Endothelial cell of umbilical vein (primary cell): Measurements from ENCODE around the gene ZNF77. TPM values are rescaled to one million over a fixed set of nuclear protein-coding genes. Genes with fewer than 3 reads are reported as not detected.
"Not testable (repeated sequence)": the region's sequence is repeated elsewhere in the genome, so short reads cannot be mapped to it uniquely, and the experiment has no call there.

ENCODE experiments used
- BruUV-seq: library from RNA; stranded (reverse); fragments of 400-500 nt; replicated peaks from 2 replicates; lab custom pipeline; 2021; lab: Mats Ljungman, UMichigan
- CTCF ChIA-PET: fragments of 300-600, 350-600 bp; sonication (Branson Sonifier 250); formaldehyde crosslinking; loops from one replicate; lab custom pipeline; 2021; ENCODE audit warnings: antibody characterized with exemption, inconsistent platforms; lab: Charles Lee
- POLR2A ChIA-PET: fragments of 300-600, 350-600 bp; sonication (Branson Sonifier 250); formaldehyde crosslinking; loops from one replicate; lab custom pipeline; 2021; ENCODE audit warnings: antibody characterized with exemption, inconsistent platforms; lab: Charles Lee
- DNase-seq: peaks from one replicate; pipeline ENCODE4 v3.0.0-alpha.2; 2011; ENCODE audit warnings: low read depth, low spot score
- FAIRE-seq: peaks from 2 replicates; lab custom pipeline; 2011; peaks lifted over from hg19 to GRCh38; lab: Jason Lieb, UNC
- H2AFZ ChIP-seq: 2 replicates; pipeline ENCODE4 v1.6.0; 2012; ENCODE audit warnings: low read depth, low read length, control low read depth, inconsistent platforms
- H3K27ac ChIP-seq: 2 replicates; pipeline ENCODE4 v1.5.1; 2011; ENCODE audit warnings: low read depth, mild to moderate bottlenecking, control low read depth, low read length, moderate library complexity; ENCODE audit not compliant: insufficient read depth
- H3K27me3 ChIP-seq, 2 experiments: 2 replicates each; pipeline versions ENCODE4 v1.6.0 to v1.6.1; 2011; ENCODE audit warnings: low read length in 2 of 2, mixed read lengths in 1 of 2; ENCODE audit not compliant: control insufficient read depth in 2 of 2, insufficient read depth in 2 of 2
- H3K36me3 ChIP-seq, 2 experiments: 2 replicates in 1 of 2; 3 replicates in 1 of 2; pipeline ENCODE4 v1.5.1; 2011; ENCODE audit warnings: low read length in 2 of 2, mild to moderate bottlenecking in 1 of 2, moderate library complexity in 1 of 2; ENCODE audit not compliant: control insufficient read depth in 2 of 2, insufficient read depth in 2 of 2; ENCODE audit errors: extremely low read depth in 1 of 2
- H3K4me1 ChIP-seq: 3 replicates; pipeline ENCODE4 v1.5.1; 2011; ENCODE audit warnings: mild to moderate bottlenecking, low read length; ENCODE audit not compliant: control insufficient read depth, insufficient read depth; ENCODE audit errors: extremely low read depth
- H3K4me2 ChIP-seq: 2 replicates; pipeline ENCODE4 v1.6.1; 2011; ENCODE audit warnings: low read length, control low read depth, mixed read lengths; ENCODE audit not compliant: insufficient read depth
- H3K4me3 ChIP-seq, 3 experiments: fragments of 200-600 bp in 1 of 3; sonication (generic), shearing (Covaris generic) in 1 of 3; replicated peaks in 1 of 3; 2 replicates each; pipeline ENCODE4 v1.5.1; 2011 to 2016; ENCODE audit warnings: control low read depth in 3 of 3, low read length in 3 of 3, mild to moderate bottlenecking in 2 of 3, inconsistent platforms in 1 of 3, low read depth in 1 of 3, moderate library complexity in 1 of 3; ENCODE audit not compliant: insufficient read depth in 1 of 3
- H3K79me2 ChIP-seq: 2 replicates; pipeline ENCODE4 v1.6.0; 2012; ENCODE audit warnings: low read length, inconsistent platforms; ENCODE audit not compliant: control insufficient read depth, insufficient read depth
- H3K9ac ChIP-seq: replicated peaks from 2 replicates; pipeline ENCODE3; 2011; ENCODE audit warnings: low read length, control low read depth; ENCODE audit not compliant: insufficient read depth; ENCODE audit errors: extremely low read depth
- H3K9me1 ChIP-seq: replicated peaks from 3 replicates; pipeline ENCODE4 v1.6.0; 2011; ENCODE audit warnings: mild to moderate bottlenecking, low read length; ENCODE audit not compliant: control insufficient read depth, insufficient read depth; ENCODE audit errors: extremely low read depth
- H3K9me3 ChIP-seq: replicated peaks from 2 replicates; pipeline ENCODE4 v1.5.1; 2012; ENCODE audit warnings: low read length, inconsistent platforms; ENCODE audit not compliant: control insufficient read depth, insufficient read depth
- H4K20me1 ChIP-seq: replicated peaks from 2 replicates; pipeline ENCODE3; 2011; ENCODE audit warnings: mild to moderate bottlenecking, low read length; ENCODE audit not compliant: control insufficient read depth, insufficient read depth; ENCODE audit errors: extremely low read depth
- CTCF ChIP-seq, 2 donors: IDR thresholded peaks; 1 replicate in 1 of 2; 2 replicates in 1 of 2; pipeline ENCODE4 v1.5.1; 2011; ENCODE audit warnings: low read length in 2 of 2, mild to moderate bottlenecking in 2 of 2, moderate library complexity in 2 of 2, control low read depth in 1 of 2, inconsistent platforms in 1 of 2, low read depth in 1 of 2; ENCODE audit not compliant: insufficient read depth in 1 of 2; ENCODE audit errors: extremely low read depth in 1 of 2
- EZH2 ChIP-seq: IDR thresholded peaks from 2 replicates; pipeline ENCODE4 v1.6.1; 2012; ENCODE audit warnings: borderline replicate concordance, low read depth, mild to moderate bottlenecking, moderate library complexity, low read length, inconsistent platforms; ENCODE audit not compliant: severe bottlenecking
- FOS ChIP-seq: IDR thresholded peaks from 2 replicates; pipeline ENCODE4 v1.6.1; 2011; ENCODE audit warnings: mild to moderate bottlenecking, low read length, moderate library complexity, borderline replicate concordance; ENCODE audit not compliant: insufficient read depth
- GATA2 ChIP-seq: IDR thresholded peaks from 2 replicates; pipeline ENCODE4 v1.7.0; 2011; ENCODE audit warnings: low read depth, mild to moderate bottlenecking, moderate library complexity, mixed read lengths, low read length; ENCODE audit not compliant: insufficient read length, insufficient read depth
- JUN ChIP-seq: IDR thresholded peaks from 2 replicates; pipeline ENCODE4 v1.6.1; 2011; ENCODE audit warnings: borderline replicate concordance, low read depth; ENCODE audit not compliant: insufficient read length, insufficient read depth
- MAX ChIP-seq: IDR thresholded peaks from 2 replicates; pipeline ENCODE4 v1.6.1; 2011; ENCODE audit not compliant: insufficient read depth, insufficient read length
- MYC ChIP-seq: IDR thresholded peaks from one replicate; pipeline ENCODE4 v1.6.1; 2011; ENCODE audit warnings: mild to moderate bottlenecking, low read depth, low read length
- POLR2A ChIP-seq: IDR thresholded peaks from 2 replicates; pipeline ENCODE4 v1.6.1; 2012; ENCODE audit warnings: low read depth, mild to moderate bottlenecking, control low read depth, low read length
- POLR2AphosphoS5 ChIP-seq: IDR thresholded peaks from 2 replicates; pipeline ENCODE4 v1.6.1; 2012; ENCODE audit warnings: low read depth, mild to moderate bottlenecking, control low read depth, low read length, moderate library complexity; ENCODE audit not compliant: insufficient read depth
- dilution Hi-C: fragments of 300-500 bp; cut with MboI; formaldehyde crosslinking; loops from one replicate; pipeline ENCODE4 v1.15.0; 2019; ENCODE audit warnings: low sequenced_read_pairs; ENCODE audit not compliant: extremely low pct_ligation_motif_present
- intact Hi-C: fragments of 100-400 bp; cut with micrococcal nuclease; formaldehyde crosslinking; loops from one replicate; pipeline ENCODE4 v1.10.0; 2022
- polyA plus RNA-seq, 4 experiments: library from polyadenylated mRNA; depleted of rRNA in 3 of 4; stranded (reverse) in 3 of 4; unstranded in 1 of 4; fragments of >200 nt; gene quantifications; 2 replicates each; pipeline versions ENCODE4 v1.2.1 to v1.2.3, GENCODE V29; 2011 to 2012; ENCODE audit warnings: missing spikeins in 1 of 4
- total RNA-seq: library from RNA; stranded (reverse); gene quantifications from 2 replicates; pipeline ENCODE4 v1.2.3, GENCODE V29; 2021

The ZNF77 gene
- total and polyA plus RNA-seq, 2 donors (not counting 3 experiments of a cell fraction or from before 2014, with no cell fraction given) = 5.9 to 10.2 TPM

GRCh38 chr19:2992958-2993357 lies 48.2 kb upstream of the ZNF77 start:
- Histone ChIP-seq H3K4me3 (no peak overlapping the region), H4K20me1 (no peaks in the 10 kb centered on the region), H3K9ac (no peak overlapping the region), H3K27me3 (no peaks in the 10 kb centered on the region), H3K36me3 (peaks cover 0 to 6% of the 10 kb centered on the region in 2 experiments), H2AFZ (no peak overlapping the region), H3K79me2 (no peaks in the 10 kb centered on the region), H3K9me3 (no peaks in the 10 kb centered on the region), H3K4me1 (no peaks in the 10 kb centered on the region), H3K4me2 (no peak overlapping the region), H3K9me1 (no peaks in the 10 kb centered on the region), H3K27ac (no peak overlapping the region)
- FAIRE-seq (no peak), DNase-seq (no peak)
- intact Hi-C loops = no loop called here
- TF ChIP-seq EZH2 (no peak), POLR2AphosphoS5 (no peak), FOS (no peak), CTCF (IDR thresholded peaks at IDR 0.05; ENCODE audit: extremely low read depth in 1 of 2, insufficient read depth in 1 of 2, low read depth in 1 of 2, low read length in 2 of 2) (no peak), MYC (no peak), JUN (no peak), GATA2 (no peak), MAX (no peak), POLR2A (no peak)
- dilution Hi-C loops = no loop called here
- no TSS peak for BruUV-seq
- POLR2A ChIA-PET = no interaction called here
- CTCF ChIA-PET = no interaction called here

GRCh38 chr19:2992333-2992732 lies 47.6 kb upstream of the ZNF77 start:
- H3K4me1 ChIP-seq, H4K20me1 ChIP-seq, H3K27me3 ChIP-seq, POLR2A ChIA-PET, DNase-seq, CTCF ChIA-PET, FAIRE-seq, H3K36me3 ChIP-seq, H2AFZ ChIP-seq, dilution Hi-C loops, H3K9ac ChIP-seq, H3K4me2 ChIP-seq, H3K9me3 ChIP-seq, BruUV-seq, H3K4me3 ChIP-seq, intact Hi-C loops, H3K9me1 ChIP-seq, H3K27ac ChIP-seq, H3K79me2 ChIP-seq: not testable (repeated sequence)
